ENCODE measurements around the gene PIGR.

DNA sequence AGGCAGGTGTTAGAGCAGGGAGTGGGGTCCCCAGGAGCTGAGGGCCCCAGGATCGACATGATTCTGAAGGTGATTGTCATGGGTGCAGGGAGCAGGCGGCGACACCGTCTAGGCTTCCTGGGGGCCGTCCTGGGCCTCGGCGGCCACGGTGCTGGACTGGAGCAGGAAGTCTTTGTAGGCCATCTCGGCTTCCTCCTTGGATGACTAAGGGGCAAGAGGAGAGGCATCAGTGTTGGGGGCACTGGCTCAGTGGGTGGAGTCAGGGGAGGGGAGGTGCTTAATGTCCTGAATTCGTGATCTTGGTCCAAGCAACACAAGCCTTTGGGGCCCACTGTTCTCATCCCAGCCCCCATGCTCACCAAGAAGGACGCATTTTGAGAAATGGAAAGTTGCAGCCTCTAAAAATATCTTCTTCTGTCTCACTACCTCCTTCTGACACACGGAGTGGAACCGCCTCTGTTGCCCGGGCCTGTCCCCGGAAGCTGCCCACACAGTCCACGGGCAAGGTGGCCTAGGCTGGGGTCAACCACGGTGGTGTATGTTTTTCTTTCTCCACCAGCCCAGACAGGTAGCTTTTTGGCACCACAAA is 16.0 kb downstream of the PIGR start:
- TF ChIP-seq EZH2 (IDR thresholded peaks at IDR 0.05; ENCODE audit: low read length, unreplicated experiment) (no peak), CTCF (conservative IDR thresholded peaks at IDR 0.05; ENCODE audit: low read depth, low read length) (no peak), EZH2phosphoT487 (IDR thresholded peaks at IDR 0.05; ENCODE audit: borderline replicate concordance, low read length) (no peak)

Data from PC-3 (cell line).